Activated CD8-positive, alpha-beta T cell treated with anti-CD3 and anti-CD28 coated beads for 36 hours (primary cell): Measurements from ENCODE around the gene GRN. TPM values are rescaled to one million over a fixed set of nuclear protein-coding genes. Genes with fewer than 3 reads are reported as not detected.

Experiments
- ATAC-seq: fragments of 200-7000 bp; cut with Tn5 transposase; one replicate; pipeline ENCODE4 v1.10.0; 2021; ENCODE audit warnings: mild to moderate bottlenecking, moderate library complexity
- CTCF ChIA-PET: fragments of 350-600 bp; sonication (Branson Sonifier 250); formaldehyde crosslinking; loops from one replicate; lab custom pipeline; 2021; ENCODE audit warnings: antibody characterized with exemption; lab: Charles Lee
- POLR2A ChIA-PET: fragments of 350-600 bp; sonication (Branson Sonifier 250); formaldehyde crosslinking; loops from one replicate; lab custom pipeline; 2021; ENCODE audit warnings: antibody characterized with exemption; lab: Charles Lee
- DNase-seq: peaks from one replicate; pipeline ENCODE4 v3.0.0-alpha.2; 2020
- H3K27ac Mint-ChIP-seq: one replicate; pipeline ENCODE4 v1.8.0; 2021; ENCODE audit warnings: mild to moderate bottlenecking, mixed read lengths
- H3K27me3 Mint-ChIP-seq: one replicate; pipeline ENCODE4 v1.8.0; 2021; ENCODE audit warnings: mixed read lengths
- H3K36me3 Mint-ChIP-seq: one replicate; pipeline ENCODE4 v1.8.0; 2021; ENCODE audit warnings: low read depth, mixed read lengths
- H3K4me1 Mint-ChIP-seq: one replicate; pipeline ENCODE4 v1.8.0; 2021; ENCODE audit warnings: low read depth, mixed read lengths
- H3K4me3 Mint-ChIP-seq: one replicate; pipeline ENCODE4 v1.8.0; 2021; ENCODE audit warnings: mild to moderate bottlenecking, moderate library complexity, mixed read lengths
- H3K9me3 Mint-ChIP-seq: one replicate; pipeline ENCODE4 v1.8.0; 2021; ENCODE audit warnings: mixed read lengths
- intact Hi-C: fragments of 100-400 bp; cut with micrococcal nuclease; formaldehyde crosslinking; loops from one replicate; pipeline ENCODE4 v1.10.0; 2022
- total RNA-seq, 2 experiments: library from RNA; stranded (reverse); gene quantifications; one replicate each; pipeline ENCODE4 v1.2.3, GENCODE V29; 2021
- TF ChIP-seq, protein P1 (sequence below): fragments of 200-600 bp; IDR thresholded peaks from one replicate; pipeline ENCODE4 v1.8.0; 2022; ENCODE audit warnings: antibody characterized with exemption, mild to moderate bottlenecking

The GRN gene
- total RNA-seq, 2 experiments from 2014 or later, result 34.8 to 35.5 TPM

DNA sequence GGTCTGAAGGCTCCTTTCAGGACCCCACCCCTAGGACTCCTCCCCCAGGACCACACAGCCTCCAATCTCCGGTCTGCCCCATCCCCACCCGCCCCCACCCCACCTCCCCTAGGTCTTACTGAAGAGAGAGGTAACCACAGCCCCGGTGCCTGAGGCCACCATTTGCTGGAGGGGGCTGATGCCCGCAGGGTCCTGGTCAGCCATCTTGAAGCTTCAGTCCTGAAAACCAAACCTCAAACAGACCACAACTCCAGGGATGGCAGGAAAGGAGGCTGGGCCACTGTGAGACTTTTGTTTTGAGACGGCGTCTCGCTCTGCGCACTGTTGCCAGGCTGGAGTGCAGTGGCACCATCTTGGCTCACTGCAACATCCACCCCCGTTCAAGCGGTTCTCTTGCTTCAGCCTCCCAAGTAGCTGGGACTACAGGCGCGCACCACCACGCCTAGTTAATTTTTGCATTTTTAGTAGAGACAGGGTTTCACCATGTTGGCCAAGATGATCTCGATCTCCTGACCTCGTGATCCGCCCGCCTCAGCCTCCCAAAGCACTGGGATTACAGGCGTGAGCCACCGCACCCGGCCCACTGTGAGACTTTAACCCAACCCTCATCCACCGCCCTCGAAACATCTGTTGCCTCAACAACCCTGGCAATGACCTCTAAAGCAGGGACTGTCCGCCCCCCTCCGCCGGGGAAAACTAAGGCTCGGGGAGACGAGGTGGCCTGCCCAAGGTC is 21.6 kb upstream of the GRN start:
- Mint-ChIP-seq H3K36me3 (peaks cover 23% of the 10 kb centered on the region), H3K27me3 (no peaks in the 10 kb centered on the region), H3K4me1 (peaks cover 29% of the 10 kb centered on the region), H3K4me3 (peak overlapping the region; percentile 85), H3K27ac (peak overlapping the region; percentile 42), H3K9me3 (no peaks in the 10 kb centered on the region)
- TF ChIP-seq, protein P1, sequence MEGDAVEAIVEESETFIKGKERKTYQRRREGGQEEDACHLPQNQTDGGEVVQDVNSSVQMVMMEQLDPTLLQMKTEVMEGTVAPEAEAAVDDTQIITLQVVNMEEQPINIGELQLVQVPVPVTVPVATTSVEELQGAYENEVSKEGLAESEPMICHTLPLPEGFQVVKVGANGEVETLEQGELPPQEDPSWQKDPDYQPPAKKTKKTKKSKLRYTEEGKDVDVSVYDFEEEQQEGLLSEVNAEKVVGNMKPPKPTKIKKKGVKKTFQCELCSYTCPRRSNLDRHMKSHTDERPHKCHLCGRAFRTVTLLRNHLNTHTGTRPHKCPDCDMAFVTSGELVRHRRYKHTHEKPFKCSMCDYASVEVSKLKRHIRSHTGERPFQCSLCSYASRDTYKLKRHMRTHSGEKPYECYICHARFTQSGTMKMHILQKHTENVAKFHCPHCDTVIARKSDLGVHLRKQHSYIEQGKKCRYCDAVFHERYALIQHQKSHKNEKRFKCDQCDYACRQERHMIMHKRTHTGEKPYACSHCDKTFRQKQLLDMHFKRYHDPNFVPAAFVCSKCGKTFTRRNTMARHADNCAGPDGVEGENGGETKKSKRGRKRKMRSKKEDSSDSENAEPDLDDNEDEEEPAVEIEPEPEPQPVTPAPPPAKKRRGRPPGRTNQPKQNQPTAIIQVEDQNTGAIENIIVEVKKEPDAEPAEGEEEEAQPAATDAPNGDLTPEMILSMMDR, result no peak
- intact Hi-C loops, result no loop called here
- ChIA-PET CTCF (interaction anchor here (0.7 to 3.6 kb wide), 5 partner anchors 22 to 119 kb away, joined by 3 to 21 read pairs (median 3); partner anchors contain the start of gene FAM171A2), POLR2A (interaction anchor here (0.8 to 5.3 kb wide), 5 partner anchors 13 to 120 kb away, joined by 3 to 38 read pairs (median 8); partner anchors contain the start of gene UBTF)
- ATAC-seq (no peak), DNase-seq (no peak)

DNA sequence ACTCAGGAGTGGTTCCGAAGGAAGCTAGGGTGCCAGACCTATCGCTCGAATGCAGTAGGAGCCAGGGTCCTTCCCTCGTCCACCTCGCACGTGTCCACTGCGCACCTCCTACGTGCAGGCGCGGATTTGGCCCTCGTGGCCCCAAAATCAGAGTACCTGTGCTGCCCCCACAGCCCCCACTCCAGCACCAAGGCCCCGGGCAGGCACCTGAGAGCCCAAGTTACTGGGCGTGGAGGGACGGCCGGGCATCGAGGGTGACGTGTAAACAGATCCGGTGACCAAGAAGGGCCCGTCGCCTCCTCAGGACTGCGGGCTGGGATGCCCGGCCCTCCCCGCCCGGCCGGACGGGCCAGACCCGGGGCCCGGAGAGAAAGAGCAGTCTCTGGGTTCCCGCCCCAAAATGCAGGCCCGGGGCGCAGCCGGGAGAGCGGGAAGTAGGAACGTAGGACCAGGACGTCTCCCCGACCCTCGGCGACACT is 21.0 kb upstream of the GRN start:
- TF ChIP-seq, protein P1, result no peak
- Mint-ChIP-seq H3K4me1 (peaks cover 29% of the 10 kb centered on the region), H3K36me3 (peaks cover 23% of the 10 kb centered on the region), H3K27me3 (no peaks in the 10 kb centered on the region), H3K4me3 (peak overlapping the region; percentile 85), H3K27ac (peak overlapping the region; percentile 42), H3K9me3 (no peaks in the 10 kb centered on the region)
- CTCF ChIA-PET, result interaction anchor here (0.7 to 3.6 kb wide), 5 partner anchors 14 to 120 kb away, joined by 3 to 21 read pairs (median 3); partner anchors contain the start of gene FAM171A2
- ATAC-seq, result no peak
- intact Hi-C loops, result no loop called here
- POLR2A ChIA-PET, result interaction anchor here (0.7 to 5.3 kb wide), 7 partner anchors 11 to 120 kb away, joined by 3 to 38 read pairs (median 5); partner anchors contain the start of gene UBTF
- no peak for DNase-seq

DNA sequence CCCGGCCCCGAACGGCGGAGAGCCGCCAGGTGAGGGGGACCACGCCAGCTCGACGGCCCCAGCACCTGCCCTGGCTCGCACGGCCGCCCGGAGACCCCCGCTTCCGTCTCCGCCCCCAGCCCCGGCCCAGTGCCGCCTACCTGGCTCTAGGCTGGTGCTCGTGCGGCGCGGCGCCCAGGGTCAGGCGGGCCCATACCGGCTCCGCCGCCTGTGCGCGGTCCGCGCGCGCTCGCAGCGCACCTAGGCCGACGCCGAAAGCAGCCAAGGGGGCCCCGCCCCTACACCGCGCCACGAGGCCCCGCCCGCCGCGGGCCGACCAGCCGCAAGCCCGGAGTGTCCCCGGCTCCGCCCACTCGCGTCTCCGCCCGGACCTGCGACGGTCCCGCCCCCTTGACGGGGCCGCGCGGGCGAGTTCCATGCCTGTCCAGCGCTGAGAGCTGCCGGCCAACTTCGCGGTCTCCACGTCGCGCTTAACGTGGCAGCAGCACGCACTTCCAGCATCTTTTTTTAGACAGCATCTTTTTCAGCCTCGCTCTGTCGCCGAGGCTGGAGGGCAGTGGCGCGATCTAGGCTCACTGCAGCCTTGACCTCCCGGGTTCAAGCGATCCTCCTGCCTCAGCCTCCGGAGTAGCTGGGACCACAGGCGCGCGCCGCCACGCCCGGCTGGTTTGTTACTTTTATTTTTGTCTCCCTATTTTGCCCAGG is 20.4 kb upstream of the GRN start, which contains the start of gene SLC25A39:
TSS of gene SLC25A39 (minus strand) at position 253 of the 705 bp plus-strand sequence. CDS start 1,261 bp downstream, outside the sequence.
- Mint-ChIP-seq H3K9me3 (no peaks in the 10 kb centered on the region), H3K36me3 (peaks cover 18% of the 10 kb centered on the region), H3K27me3 (no peaks in the 10 kb centered on the region), H3K4me3 (peak within 1 kb of the TSS; percentile 87), H3K4me1 (peaks cover 29% of the 10 kb centered on the region), H3K27ac (peak within 1 kb of the TSS; percentile 95)
- POLR2A ChIA-PET, result interaction anchor here (0.7 to 5.3 kb wide), 9 partner anchors 10 to 123 kb away, joined by 3 to 38 read pairs (median 5); partner anchors contain the start of gene UBTF
- ATAC-seq (peak; percentile 79), DNase-seq (peak; percentile 94)
- intact Hi-C loops, result loop anchor here (5.0 kb wide), 1 partner anchor 107 kb away; the partner anchor contains the start of gene UBTF
- CTCF ChIA-PET, result interaction anchor here (0.7 to 3.6 kb wide), 6 partner anchors 15 to 121 kb away, joined by 3 to 21 read pairs (median 3); partner anchors contain the start of gene FAM171A2
- TF ChIP-seq, protein P1, result no peak

DNA sequence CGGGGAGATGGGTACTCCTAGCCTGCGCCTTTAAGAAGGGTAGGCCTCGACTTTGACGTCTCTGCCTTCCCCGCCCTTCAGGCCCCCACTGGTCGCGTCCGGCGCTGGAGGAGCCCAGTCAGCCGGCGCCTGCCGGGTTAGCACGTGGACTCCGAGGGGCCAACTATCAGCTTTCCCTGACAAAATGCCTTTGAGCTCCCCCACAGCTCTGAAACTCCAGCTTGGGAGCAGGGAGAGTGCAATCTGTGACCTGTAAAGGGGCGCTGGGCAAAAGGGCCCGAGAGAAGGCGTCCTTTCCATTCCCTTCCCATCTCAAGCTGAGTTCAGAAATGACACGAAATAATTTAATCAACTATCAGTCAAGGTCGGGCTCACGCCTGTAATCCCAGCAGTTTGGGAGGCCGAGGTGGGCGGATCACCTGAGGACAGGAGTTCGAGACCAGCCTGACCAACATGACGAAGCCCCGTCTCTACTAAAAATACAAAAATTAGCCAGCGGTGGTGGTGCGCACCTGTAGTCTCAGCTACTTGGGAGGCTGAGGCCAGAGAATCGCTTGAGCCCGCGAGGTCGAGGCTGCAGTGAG is 18.1 kb upstream of the GRN start:
- Mint-ChIP-seq H3K36me3 (peaks cover 11% of the 10 kb centered on the region), H3K4me3 (peak overlapping the region; percentile 67), H3K4me1 (peaks cover 34% of the 10 kb centered on the region), H3K27me3 (no peaks in the 10 kb centered on the region), H3K9me3 (no peaks in the 10 kb centered on the region), H3K27ac (peak overlapping the region; percentile 91)
- CTCF ChIA-PET, result interaction anchor here (0.9 to 1.2 kb wide), 6 partner anchors 18 to 122 kb away, joined by 4 to 22 read pairs (median 5); partner anchors contain the start of genes FAM171A2 and GRN
- ATAC-seq, result peak; percentile 71
- POLR2A ChIA-PET, result interaction anchor here (0.7 to 5.3 kb wide), 6 partner anchors 19 to 141 kb away, joined by 3 to 38 read pairs (median 4); partner anchors contain the start of genes GRN and UBTF
- DNase-seq, result peak; percentile 95
- intact Hi-C loops, result loop anchor here (5.0 kb wide), 1 partner anchor 110 kb away; the partner anchor contains the start of gene UBTF
- TF ChIP-seq, protein P1, result no peak
